A549 (cell line): Measurements from ENCODE around the gene TMEM222. TPM values are rescaled to one million over a fixed set of nuclear protein-coding genes. Genes with fewer than 3 reads are reported as not detected.
A peak's percentile ranks its signal among the peaks of the same experiment; 100 is the strongest.

Experiments
- ATAC-seq, 2 experiments: fragments of 200-7000 bp in 1 of 2; fragments of >200 bp in 1 of 2; cut with Nextera tagmentation in 1 of 2; cut with Tn5 transposase in 1 of 2; 3 replicates each; pipeline versions ENCODE4 v1.8.0 to v1.9.1; 2018 to 2020; ENCODE audit warnings: mild to moderate bottlenecking in 1 of 2, moderate library complexity in 1 of 2
- CTCF ChIA-PET: fragments of 300-600 bp; sonication (Branson Sonifier 250); formaldehyde crosslinking; extraction: SDS; loops from one replicate; lab custom pipeline; 2021; ENCODE audit warnings: antibody characterized with exemption, inconsistent platforms; lab: Yijun Ruan, JAX
- POLR2A ChIA-PET: fragments of 350-600 bp; formaldehyde crosslinking; extraction: SDS; loops from one replicate; lab custom pipeline; 2021; ENCODE audit warnings: antibody characterized with exemption, inconsistent platforms; lab: Yijun Ruan, JAX
- DNase-seq, 2 experiments: peaks; one replicate each; pipeline versions ENCODE4 v3.0.0 to v3.0.0-alpha.2; 2011 to 2016; ENCODE audit warnings: low read depth in 1 of 2, low spot score in 1 of 2
- FAIRE-seq: peaks from 2 replicates; lab custom pipeline; 2011; peaks lifted over from hg19 to GRCh38; lab: Jason Lieb, UNC
- H3K27ac ChIP-seq, 2 experiments: fragments of >200 bp; sonication (Bioruptor Twin); formaldehyde crosslinking; 3 replicates each; pipeline ENCODE4 v1.5.1; 2016 to 2017
- H3K4me1 ChIP-seq: fragments of >200 bp; sonication (Bioruptor Twin); formaldehyde crosslinking; 3 replicates; pipeline ENCODE4 v1.6.1; 2016
- H3K4me2 ChIP-seq: fragments of >200 bp; sonication (Bioruptor Twin); formaldehyde crosslinking; 3 replicates; pipeline ENCODE4 v1.6.1; 2016
- H3K4me3 ChIP-seq: fragments of >200 bp; sonication (Bioruptor Twin); formaldehyde crosslinking; 3 replicates; pipeline ENCODE4 v1.5.1; 2016
- H3K9me3 ChIP-seq: fragments of >200 bp; sonication (Bioruptor Twin); formaldehyde crosslinking; 3 replicates; pipeline ENCODE4 v1.6.1; 2016
- CBX2 ChIP-seq: fragments of 200-600 bp; sonication (generic); IDR thresholded peaks from 2 replicates; pipeline ENCODE4 v1.6.1; 2016; ENCODE audit warnings: low read depth, mild to moderate bottlenecking, borderline replicate concordance
- CHD4 ChIP-seq: fragments of 200-600 bp; sonication (generic); IDR thresholded peaks from 2 replicates; pipeline ENCODE4 v1.6.1; 2016; ENCODE audit warnings: antibody characterized with exemption, mild to moderate bottlenecking, borderline replicate concordance
- E2F6 ChIP-seq: IDR thresholded peaks from 2 replicates; pipeline ENCODE4 v1.6.1; 2012; ENCODE audit warnings: low read depth, borderline replicate concordance
- ESRRA ChIP-seq: fragments of 150-350 bp; IDR thresholded peaks from 2 replicates; pipeline ENCODE4 v1.6.1; 2014; ENCODE audit warnings: mild to moderate bottlenecking, low read length, borderline replicate concordance
- FOSB ChIP-seq: fragments of 250-450 bp; sonication (Bioruptor Pico); IDR thresholded peaks from 2 replicates; pipeline ENCODE4 v1.5.0; 2020; ENCODE audit warnings: mild to moderate bottlenecking, moderate library complexity
- FOXS1 ChIP-seq: fragments of 250-450 bp; sonication (Bioruptor Pico); IDR thresholded peaks from 2 replicates; pipeline ENCODE4 v1.5.0; 2020; ENCODE audit warnings: mild to moderate bottlenecking, moderate library complexity
- GATA3 ChIP-seq: IDR thresholded peaks from 2 replicates; pipeline ENCODE4 v1.6.1; 2012; ENCODE audit warnings: borderline replicate concordance
- HES2 ChIP-seq: fragments of >200 bp; sonication (Bioruptor Twin); formaldehyde crosslinking; IDR thresholded peaks from 2 replicates; pipeline ENCODE4 v1.6.1; 2016
- HEYL ChIP-seq: fragments of 250-450 bp; sonication (Bioruptor Pico); IDR thresholded peaks from 2 replicates; pipeline ENCODE4 v1.8.0; 2021; ENCODE audit warnings: mild to moderate bottlenecking, moderate library complexity
- HMGXB4 ChIP-seq: fragments of 250-450 bp; sonication (Bioruptor Pico); IDR thresholded peaks from 2 replicates; pipeline ENCODE4 v1.5.0; 2021; ENCODE audit warnings: mild to moderate bottlenecking, moderate library complexity, borderline replicate concordance
- KDM1A ChIP-seq: fragments of 200-600 bp; sonication (generic); IDR thresholded peaks from 2 replicates; pipeline ENCODE4 v1.6.1; 2016; ENCODE audit warnings: low read depth, mild to moderate bottlenecking
- MAX ChIP-seq: IDR thresholded peaks from 2 replicates; pipeline ENCODE4 v1.6.1; 2012
- MYC ChIP-seq: IDR thresholded peaks from 2 replicates; pipeline ENCODE4 v1.6.1; 2012; ENCODE audit warnings: mild to moderate bottlenecking, inconsistent platforms, low read length, improper control_type of control experiment, borderline replicate concordance
- NFE2L2 ChIP-seq: fragments of 150-350 bp; conservative IDR thresholded peaks from 2 replicates; pipeline ENCODE4 v1.6.1; 2014; ENCODE audit warnings: low read length
- PHF8 ChIP-seq: fragments of 200-600 bp; sonication (generic); IDR thresholded peaks from 2 replicates; pipeline ENCODE4 v1.6.1; 2016; ENCODE audit warnings: low read depth, mild to moderate bottlenecking, antibody characterized with exemption, moderate library complexity, borderline replicate concordance
- POLR2AphosphoS2 ChIP-seq: conservative IDR thresholded peaks from 2 replicates; pipeline ENCODE4 v1.6.1; 2012; ENCODE audit warnings: low read length, improper control_type of control experiment, inconsistent platforms
- RARB ChIP-seq: fragments of 250-450 bp; sonication (Bioruptor Pico); IDR thresholded peaks from 2 replicates; pipeline ENCODE4 v1.8.0; 2021; ENCODE audit warnings: mild to moderate bottlenecking, moderate library complexity
- RCOR1 ChIP-seq: fragments of 150-350 bp; IDR thresholded peaks from 2 replicates; pipeline ENCODE4 v1.6.1; 2014; ENCODE audit warnings: antibody characterized with exemption, low read length, low read depth
- REST ChIP-seq: fragments of 200-600 bp; sonication (generic); IDR thresholded peaks from 2 replicates; pipeline ENCODE4 v1.6.1; 2016; ENCODE audit warnings: antibody characterized with exemption, mild to moderate bottlenecking, moderate library complexity
- RFX5 ChIP-seq: fragments of 450-650 bp; IDR thresholded peaks from 2 replicates; pipeline ENCODE4 v1.7.1; 2014; ENCODE audit warnings: antibody characterized with exemption, mild to moderate bottlenecking, moderate library complexity
- TP53 ChIP-seq: fragments of 250-450 bp; sonication (Bioruptor Pico); IDR thresholded peaks from 2 replicates; pipeline ENCODE4 v1.5.0; 2021; ENCODE audit warnings: mild to moderate bottlenecking, moderate library complexity
- ZFP36 ChIP-seq: fragments of 450-650 bp; IDR thresholded peaks from 2 replicates; pipeline ENCODE4 v1.6.1; 2014; ENCODE audit warnings: borderline replicate concordance; ENCODE audit not compliant: partially characterized antibody
- ZSCAN20 ChIP-seq: fragments of 250-450 bp; sonication (Bioruptor Pico); IDR thresholded peaks from 2 replicates; pipeline ENCODE4 v1.8.0; 2022; ENCODE audit warnings: mild to moderate bottlenecking, moderate library complexity
- WGBS: methylation state at CpG from one replicate; pipeline ENCODE4 v1.1.6; 2017; ENCODE audit errors: missing lambda C conversion rate; 5-methylcytosine and 5-hydroxymethylcytosine counted together
- polyA plus RNA-seq, 4 experiments: library from polyadenylated mRNA; depleted of rRNA in 3 of 4; stranded (reverse); fragments of >200 nt; fragmentation: RNase III in 1 of 4; extraction: RNeasy Plus Mini Kit Qiagen cat#74134 plus additional on column Dnase treatment in 1 of 4; gene quantifications; 2 replicates in 3 of 4; 3 replicates in 1 of 4; pipeline ENCODE4 v1.2.3, GENCODE V29; 2011 to 2017

Gene TMEM222
- polyA plus RNA-seq, 2 of the 4 experiments (the other 2 are of a cell fraction): 28.4 to 30.0 TPM

DNA sequence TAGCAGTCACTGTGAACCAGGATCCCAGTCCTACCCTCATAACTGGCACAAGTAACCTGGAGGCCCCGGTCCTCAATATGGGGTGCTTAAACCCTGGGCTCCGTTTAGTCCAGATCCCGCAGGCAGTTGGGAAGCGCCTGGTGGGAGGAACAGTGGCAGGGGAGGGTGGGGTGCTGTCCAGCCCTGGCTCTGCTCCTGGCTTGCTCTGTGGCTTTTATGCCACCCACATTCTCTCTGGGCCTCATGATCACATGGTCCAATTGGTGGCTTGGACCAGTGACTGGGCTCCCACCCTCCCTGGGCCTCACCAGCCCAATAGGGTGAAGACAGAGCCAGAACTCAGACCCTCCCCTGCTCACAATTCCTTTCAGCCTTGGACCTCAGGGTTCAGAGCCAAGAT is 58.3 kb downstream of the TMEM222 start:
- POLR2A ChIA-PET: no interaction called here
- TF ChIP-seq RCOR1 (no peak), FOSB (CRISPR knock-in tag) (no peak), ZSCAN20 (no peak), KDM1A (no peak), MAX (no peak), MYC (no peak), ZFP36 (no peak), GATA3 (no peak), HEYL (no peak), ESRRA (no peak), RARB (CRISPR knock-in tag) (no peak), NFE2L2 (no peak), HMGXB4 (CRISPR knock-in tag) (no peak), TP53 (CRISPR knock-in tag) (no peak)
- TF ChIP-seq, all 56 proteins: peak for 0
- H3K4me3 ChIP-seq: no peak overlapping the region
- FAIRE-seq: no peak
- no peak overlapping the region for H3K4me2 ChIP-seq
- ATAC-seq: no peak; a peak in 1 of 6 replicates
- no peak for DNase-seq
- H3K27ac ChIP-seq: no peak overlapping the region
- H3K4me1 ChIP-seq: no peaks in the 10 kb centered on the region
- no peaks in the 10 kb centered on the region for H3K9me3 ChIP-seq
- CTCF ChIA-PET: interaction anchor here (1.9 to 2.1 kb wide), 2 partner anchors 15 to 226 kb away, joined by 5 to 7 read pairs; no protein-coding TSS in a partner anchor
- WGBS: 100% methylated on average over 4 of the region's 4 CpGs

DNA sequence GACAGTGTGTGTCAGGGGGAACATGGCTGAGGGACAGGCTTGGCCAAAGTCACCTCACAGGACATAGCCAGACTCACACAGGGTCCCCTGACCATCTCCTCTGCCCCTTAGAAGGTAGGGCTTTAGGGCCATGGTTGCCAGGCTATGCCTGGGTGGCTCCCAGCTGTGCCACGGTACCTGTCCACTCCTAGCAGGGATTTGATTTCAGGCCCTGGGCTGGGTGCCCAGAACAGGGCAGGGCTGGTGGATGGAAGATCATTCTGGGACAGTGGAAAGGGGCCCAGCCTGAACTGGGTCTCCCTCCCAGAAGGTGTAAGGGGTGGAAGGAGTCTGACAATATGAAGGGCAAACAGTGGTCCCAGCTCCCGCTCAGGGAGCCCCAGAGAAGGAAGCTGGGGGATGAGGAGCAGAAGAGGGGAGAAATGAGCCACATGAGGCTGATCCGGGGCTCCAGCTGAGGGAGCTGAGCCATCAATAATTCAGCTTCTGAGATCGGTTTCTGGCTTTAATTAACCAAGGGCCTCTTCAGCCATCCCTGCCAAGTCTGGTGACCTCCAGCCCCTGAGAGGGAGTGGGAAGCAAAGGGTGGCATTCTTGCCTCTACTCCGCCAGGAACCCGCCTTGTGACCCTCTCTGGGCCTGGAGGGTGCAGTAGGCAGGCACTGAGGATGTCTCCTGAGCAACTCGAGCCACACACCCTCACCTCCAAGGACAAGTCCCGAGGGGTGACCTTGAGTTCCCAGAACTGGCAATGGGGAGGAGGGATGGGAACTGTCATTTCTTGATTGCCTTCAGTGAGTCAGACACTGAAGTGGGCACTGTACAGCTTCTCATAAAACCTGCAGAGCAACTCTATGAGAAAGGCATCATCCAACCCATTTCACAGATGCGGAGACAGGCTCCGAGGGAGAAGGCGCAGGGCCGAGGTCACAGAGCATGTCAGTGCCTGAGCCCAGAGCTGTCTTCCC is 59.1 kb downstream of the TMEM222 start:
- DNase-seq: no peak
- no peak overlapping the region for H3K27ac ChIP-seq
- ATAC-seq: peak in 1 of 2 experiments; percentile 45; a peak in 2 of 6 replicates
- POLR2A ChIA-PET: no interaction called here
- WGBS: 60% methylated on average over 6 of the region's 12 CpGs
- H3K4me2 ChIP-seq: no peak overlapping the region
- no peak overlapping the region for H3K4me3 ChIP-seq
- FAIRE-seq: no peak
- no peak for TF ChIP-seq PHF8
- no peak for TF ChIP-seq FOXS1 (CRISPR knock-in tag)
- no peak for TF ChIP-seq E2F6
- TF ChIP-seq POLR2AphosphoS2: no peak
- TF ChIP-seq RFX5: no peak
- TF ChIP-seq HES2: no peak
- no peak for TF ChIP-seq REST
- no peak for TF ChIP-seq CBX2
- no peak for TF ChIP-seq CHD4
- CTCF ChIA-PET: interaction anchor here (0.9 to 12.0 kb wide), 9 partner anchors 9 to 225 kb away, joined by 3 to 215 read pairs (median 6); partner anchors contain the start of gene MAP3K6
- no peaks in the 10 kb centered on the region for H3K9me3 ChIP-seq
- no peaks in the 10 kb centered on the region for H3K4me1 ChIP-seq
